Gastroesophageal sphincter (tissue), 3 donors: ENCODE data around the gene COL4A2.

Source experiments
- EP300 ChIP-seq: sonication (generic); formaldehyde crosslinking; IDR thresholded peaks from one replicate; pipeline ENCODE4 v1.6.1; 2017; ENCODE audit warnings: antibody characterized with exemption, mild to moderate bottlenecking
- POLR2A ChIP-seq, 2 donors: fragments of 450-650 bp; IDR thresholded peaks; one replicate each; pipeline ENCODE4 v1.6.1; 2017; ENCODE audit warnings: antibody characterized with exemption in 2 of 2, mild to moderate bottlenecking in 2 of 2, moderate library complexity in 1 of 2
- POLR2AphosphoS5 ChIP-seq: sonication (generic); formaldehyde crosslinking; IDR thresholded peaks from one replicate; pipeline ENCODE4 v1.6.1; 2017; ENCODE audit warnings: antibody characterized with exemption
- TF ChIP-seq, protein P1 (sequence below), 4 experiments: fragments of 200-600 bp in 2 of 4; fragments of 450-650 bp in 2 of 4; sonication (generic) in 1 of 4; IDR thresholded peaks; one replicate each; pipeline ENCODE4 v1.5.1; 2017 to 2019; ENCODE audit warnings: antibody characterized with exemption in 4 of 4, mild to moderate bottlenecking in 2 of 4, moderate library complexity in 2 of 4

GRCh38 chr13:110505594-110505993, 198.5 kb downstream of the COL4A2 start:
- no peak for TF ChIP-seq POLR2A (IDR thresholded peaks at IDR 0.05)
- TF ChIP-seq, protein P1, sequence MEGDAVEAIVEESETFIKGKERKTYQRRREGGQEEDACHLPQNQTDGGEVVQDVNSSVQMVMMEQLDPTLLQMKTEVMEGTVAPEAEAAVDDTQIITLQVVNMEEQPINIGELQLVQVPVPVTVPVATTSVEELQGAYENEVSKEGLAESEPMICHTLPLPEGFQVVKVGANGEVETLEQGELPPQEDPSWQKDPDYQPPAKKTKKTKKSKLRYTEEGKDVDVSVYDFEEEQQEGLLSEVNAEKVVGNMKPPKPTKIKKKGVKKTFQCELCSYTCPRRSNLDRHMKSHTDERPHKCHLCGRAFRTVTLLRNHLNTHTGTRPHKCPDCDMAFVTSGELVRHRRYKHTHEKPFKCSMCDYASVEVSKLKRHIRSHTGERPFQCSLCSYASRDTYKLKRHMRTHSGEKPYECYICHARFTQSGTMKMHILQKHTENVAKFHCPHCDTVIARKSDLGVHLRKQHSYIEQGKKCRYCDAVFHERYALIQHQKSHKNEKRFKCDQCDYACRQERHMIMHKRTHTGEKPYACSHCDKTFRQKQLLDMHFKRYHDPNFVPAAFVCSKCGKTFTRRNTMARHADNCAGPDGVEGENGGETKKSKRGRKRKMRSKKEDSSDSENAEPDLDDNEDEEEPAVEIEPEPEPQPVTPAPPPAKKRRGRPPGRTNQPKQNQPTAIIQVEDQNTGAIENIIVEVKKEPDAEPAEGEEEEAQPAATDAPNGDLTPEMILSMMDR (IDR thresholded peaks at IDR 0.05): no peak
- no peak for TF ChIP-seq EP300
- no peak for TF ChIP-seq POLR2AphosphoS5
